ENCODE results near the gene XPO4.

The XPO4 gene

GRCh38 chr13:20908714-20909497, 6.4 kb upstream of the XPO4 start:
- no peak overlapping the region for H3K4me3 ChIP-seq (replicated peaks in 1 of 2; ENCODE audit: low read depth in 2 of 2, low read length in 2 of 2)
- no peak for DNase-seq (ENCODE audit: low read depth in 2 of 2)
- no peak for TF ChIP-seq CTCF (IDR thresholded peaks at IDR 0.05; ENCODE audit: low read depth, low read length)

GRCh38 chr13:20904908-20905307, 2.4 kb upstream of the XPO4 start:
- no peak for DNase-seq (ENCODE audit: low read depth in 2 of 2)
- no peak for TF ChIP-seq CTCF (IDR thresholded peaks at IDR 0.05; ENCODE audit: low read depth, low read length)

GRCh38 chr13:20903164-20903475, 574 bp upstream of the XPO4 start:
- DNase-seq (ENCODE audit: low read depth in 2 of 2): no peak
- no peak for TF ChIP-seq CTCF (IDR thresholded peaks at IDR 0.05; ENCODE audit: low read depth, low read length)

More at GRCh38 chr13:20904908-20905307, 2.4 kb upstream of the XPO4 start:
- H3K4me3 ChIP-seq (replicated peaks in 1 of 2; ENCODE audit: low read depth in 2 of 2, low read length in 2 of 2): no peak overlapping the region

GRCh38 chr13:20901668-20902437, 693 bp downstream of the XPO4 start:
- DNase-seq (ENCODE audit: low read depth in 2 of 2): peak; percentile 27 to 40
- no peak for TF ChIP-seq CTCF (IDR thresholded peaks at IDR 0.05; ENCODE audit: low read depth, low read length)
- H3K4me3 ChIP-seq (replicated peaks in 1 of 2; ENCODE audit: low read depth in 2 of 2, low read length in 2 of 2): peak overlapping the region; percentile 98

More at GRCh38 chr13:20903164-20903475, 574 bp upstream of the XPO4 start:
- H3K4me3 ChIP-seq (replicated peaks in 1 of 2; ENCODE audit: low read depth in 2 of 2, low read length in 2 of 2): peak overlapping the region; percentile 63 to 98

GRCh38 chr13:20894245-20894644, 8.3 kb downstream of the XPO4 start:
- H3K4me3 ChIP-seq (replicated peaks in 1 of 2; ENCODE audit: low read depth in 2 of 2, low read length in 2 of 2): no peak overlapping the region
- no peak for DNase-seq (ENCODE audit: low read depth in 2 of 2)
- TF ChIP-seq CTCF (IDR thresholded peaks at IDR 0.05; ENCODE audit: low read depth, low read length): no peak

- no peak overlapping the region for H3K4me3 ChIP-seq (replicated peaks in 1 of 2; ENCODE audit: low read depth in 2 of 2, low read length in 2 of 2)
- no peak for DNase-seq (ENCODE audit: low read depth in 2 of 2)
- no peak for TF ChIP-seq CTCF (IDR thresholded peaks at IDR 0.05; ENCODE audit: low read depth, low read length)
These were observed 10.8 kb downstream of the XPO4 start for GRCh38 chr13:20891768-20892167.
